ENCODE measurements around the gene LTF. TPM values are rescaled to one million over a fixed set of nuclear protein-coding genes. Genes with fewer than 3 reads are reported as not detected.

Gene LTF
- total RNA-seq, 1 donor from 2014 or later, result not detected

GRCh38 chr3:46469680-46470357 is 5.1 kb upstream of the LTF start:
- DNase-seq (ENCODE audit: low read depth) (no peak), FAIRE-seq (no peak)
- Mint-ChIP-seq H3K27ac (ENCODE audit: unreplicated experiment) (no peak overlapping the region), H3K36me3 (ENCODE audit: low read depth, unreplicated experiment) (no peaks in the 10 kb centered on the region), H3K27me3 (ENCODE audit: low read depth, unreplicated experiment) (peaks cover 62% of the 10 kb centered on the region), H3K4me1 (ENCODE audit: low read depth, unreplicated experiment) (no peaks in the 10 kb centered on the region), H3K4me3 (ENCODE audit: unreplicated experiment) (no peak overlapping the region), H3K9me3 (ENCODE audit: unreplicated experiment) (peaks cover 10% of the 10 kb centered on the region)
- Histone ChIP-seq H3K9me3 (ENCODE audit: insufficient read depth, low read depth, low read length) (no peaks in the 10 kb centered on the region), H2AFZ (ENCODE audit: low read depth, low read length) (no peak overlapping the region), H3K79me2 (ENCODE audit: insufficient read depth, low read length) (no peaks in the 10 kb centered on the region), H3K4me3 (ENCODE audit: insufficient read depth, low read depth, low read length) (no peak overlapping the region), H3K27me3 (ENCODE audit: insufficient read depth, low read length) (peaks cover 28% of the 10 kb centered on the region), H4K20me1 (ENCODE audit: insufficient read depth, low read length) (no peaks in the 10 kb centered on the region), H3K9ac (ENCODE audit: low read length) (no peak overlapping the region), H3K36me3 (ENCODE audit: insufficient read depth, low read length) (no peaks in the 10 kb centered on the region), H3K4me2 (ENCODE audit: low read length) (no peak overlapping the region), H3K27ac (ENCODE audit: low read depth, low read length) (no peak overlapping the region), H3K4me1 (ENCODE audit: insufficient read depth, low read length) (no peaks in the 10 kb centered on the region)
- TF ChIP-seq CTCF (IDR thresholded peaks at IDR 0.05; ENCODE audit: insufficient read depth, low read depth, low read length) (no peak), EZH2 (IDR thresholded peaks at IDR 0.05; ENCODE audit: insufficient read depth, low read length) (no peak)

- no peak for DNase-seq (ENCODE audit: low read depth)
- FAIRE-seq, result no peak
- peaks cover 6% of the 10 kb centered on the region for H3K9me3 Mint-ChIP-seq (ENCODE audit: unreplicated experiment)
- no peak overlapping the region for H3K27ac Mint-ChIP-seq (ENCODE audit: unreplicated experiment)
- H3K79me2 ChIP-seq (ENCODE audit: insufficient read depth, low read length), result no peaks in the 10 kb centered on the region
- no peak overlapping the region for H3K27ac ChIP-seq (ENCODE audit: low read depth, low read length)
- no peaks in the 10 kb centered on the region for H3K36me3 ChIP-seq (ENCODE audit: insufficient read depth, low read length)
- no peaks in the 10 kb centered on the region for H3K4me1 Mint-ChIP-seq (ENCODE audit: low read depth, unreplicated experiment)
- no peaks in the 10 kb centered on the region for H3K36me3 Mint-ChIP-seq (ENCODE audit: low read depth, unreplicated experiment)
- no peak overlapping the region for H3K4me3 Mint-ChIP-seq (ENCODE audit: unreplicated experiment)
- peaks cover 68% of the 10 kb centered on the region for H3K27me3 Mint-ChIP-seq (ENCODE audit: low read depth, unreplicated experiment)
- H4K20me1 ChIP-seq (ENCODE audit: insufficient read depth, low read length), result no peaks in the 10 kb centered on the region
- H3K4me1 ChIP-seq (ENCODE audit: insufficient read depth, low read length), result no peaks in the 10 kb centered on the region
- peaks cover 37% of the 10 kb centered on the region for H3K27me3 ChIP-seq (ENCODE audit: insufficient read depth, low read length)
- no peaks in the 10 kb centered on the region for H3K9me3 ChIP-seq (ENCODE audit: insufficient read depth, low read depth, low read length)
- no peak for TF ChIP-seq CTCF (IDR thresholded peaks at IDR 0.05; ENCODE audit: insufficient read depth, low read depth, low read length)
- no peak for TF ChIP-seq EZH2 (IDR thresholded peaks at IDR 0.05; ENCODE audit: insufficient read depth, low read length)
- H3K4me3 ChIP-seq (ENCODE audit: insufficient read depth, low read depth, low read length), result no peak overlapping the region
- no peak overlapping the region for H2AFZ ChIP-seq (ENCODE audit: low read depth, low read length)
- no peak overlapping the region for H3K9ac ChIP-seq (ENCODE audit: low read length)
- no peak overlapping the region for H3K4me2 ChIP-seq (ENCODE audit: low read length)
Measured at GRCh38 chr3:46468753-46469600, 4.3 kb upstream of the LTF start.

Data from astrocyte (in vitro differentiated cells and primary cell).